Measurements from ENCODE around the gene MUC2.

The MUC2 gene

GRCh38 chr11:1087961-1088926 lies 13.6 kb downstream of the MUC2 start:
- no peaks in the 10 kb centered on the region for H3K9me3 ChIP-seq
- no peaks in the 10 kb centered on the region for H3K36me3 ChIP-seq
- H3K4me3 ChIP-seq (ENCODE audit: low read depth, low read length), result no peak overlapping the region
- TF ChIP-seq CTCF (IDR thresholded peaks at IDR 0.05; ENCODE audit: low read depth, low read length), result no peak
- 0 out of 2 replicates have a peak, but pooled peaks cover 4% of the 10 kb centered on the region for H3K27me3 ChIP-seq
- DNase-seq, result peak; percentile 20
- no peaks in the 10 kb centered on the region for H3K4me1 ChIP-seq

- Histone ChIP-seq H3K9me3 (no peaks in the 10 kb centered on the region), H3K4me3 (ENCODE audit: low read depth, low read length) (no peak overlapping the region), H3K27me3 (0 out of 2 replicates have a peak, but pooled peaks cover 4% of the 10 kb centered on the region), H3K36me3 (no peaks in the 10 kb centered on the region), H3K4me1 (no peaks in the 10 kb centered on the region)
- DNase-seq, result peak; percentile 1
- no peak for TF ChIP-seq CTCF (IDR thresholded peaks at IDR 0.05; ENCODE audit: low read depth, low read length)
Observed at GRCh38 chr11:1088927-1089737, 14.5 kb downstream of the MUC2 start.

GRCh38 chr11:1089738-1090599 lies 15.3 kb downstream of the MUC2 start:
- H3K4me1 ChIP-seq, result no peaks in the 10 kb centered on the region
- no peaks in the 10 kb centered on the region for H3K9me3 ChIP-seq
- no peak overlapping the region for H3K4me3 ChIP-seq (ENCODE audit: low read depth, low read length)
- no peaks in the 10 kb centered on the region for H3K27me3 ChIP-seq
- H3K36me3 ChIP-seq, result no peaks in the 10 kb centered on the region
- DNase-seq, result peak; percentile 4
- no peak for TF ChIP-seq CTCF (IDR thresholded peaks at IDR 0.05; ENCODE audit: low read depth, low read length)

GRCh38 chr11:1090600-1091331 lies 16.1 kb downstream of the MUC2 start:
- peak; percentile 1 for DNase-seq
- no peak for TF ChIP-seq CTCF (IDR thresholded peaks at IDR 0.05; ENCODE audit: low read depth, low read length)
- no peaks in the 10 kb centered on the region for H3K9me3 ChIP-seq
- H3K27me3 ChIP-seq, result no peaks in the 10 kb centered on the region
- H3K4me1 ChIP-seq, result no peaks in the 10 kb centered on the region
- no peak overlapping the region for H3K4me3 ChIP-seq (ENCODE audit: low read depth, low read length)
- no peaks in the 10 kb centered on the region for H3K36me3 ChIP-seq

GRCh38 chr11:1091332-1092083 lies 16.8 kb downstream of the MUC2 start:
- DNase-seq, result peak; percentile 0
- no peaks in the 10 kb centered on the region for H3K36me3 ChIP-seq
- H3K4me1 ChIP-seq, result no peaks in the 10 kb centered on the region
- no peak for TF ChIP-seq CTCF (IDR thresholded peaks at IDR 0.05; ENCODE audit: low read depth, low read length)
- H3K9me3 ChIP-seq, result no peaks in the 10 kb centered on the region
- no peak overlapping the region for H3K4me3 ChIP-seq (ENCODE audit: low read depth, low read length)
- no peaks in the 10 kb centered on the region for H3K27me3 ChIP-seq

Measured in BE2C (cell line).